GM12873 (cell line): ENCODE measurements around the gene SMIM11.

Source experiments
- TF ChIP-seq, protein P1 (sequence below): IDR thresholded peaks from 2 replicates; pipeline ENCODE4 v1.5.1; 2012; ENCODE audit warnings: low read depth, mild to moderate bottlenecking, moderate library complexity, low read length, control low read depth; ENCODE audit not compliant: insufficient read depth; ENCODE audit errors: missing control alignments

The SMIM11 gene

DNA sequence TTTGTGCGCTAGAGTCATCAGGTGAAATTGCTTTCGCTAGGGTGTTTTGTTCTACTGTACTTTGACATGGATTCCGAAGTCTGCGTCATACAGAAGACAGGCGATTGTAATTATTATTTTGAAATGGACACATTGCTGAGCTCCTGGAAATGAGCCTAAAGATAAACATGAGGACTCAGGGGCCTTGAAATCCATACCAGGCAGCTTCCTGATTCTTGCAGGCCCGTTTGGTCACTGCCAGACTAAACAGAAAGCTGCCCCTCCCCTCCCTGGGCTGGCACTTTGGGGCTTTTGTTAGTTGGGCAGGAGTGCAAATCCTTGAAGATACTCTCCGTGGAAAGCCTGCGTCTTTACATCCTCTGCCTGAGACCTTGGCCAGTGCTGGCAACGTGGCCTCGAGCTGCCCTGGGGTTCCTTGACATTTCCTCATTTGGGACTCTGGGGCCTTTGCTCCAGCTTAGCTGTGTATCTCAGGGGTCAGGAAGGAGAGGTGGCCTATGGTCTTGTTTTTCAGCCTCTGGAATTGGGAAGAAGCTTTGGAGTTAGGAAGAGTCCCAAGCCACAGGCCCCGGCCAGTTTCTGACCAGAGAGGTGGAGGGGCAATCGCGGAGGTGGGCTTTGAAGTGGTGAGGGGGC is 38.4 kb upstream of the SMIM11 start:
- TF ChIP-seq, protein P1, sequence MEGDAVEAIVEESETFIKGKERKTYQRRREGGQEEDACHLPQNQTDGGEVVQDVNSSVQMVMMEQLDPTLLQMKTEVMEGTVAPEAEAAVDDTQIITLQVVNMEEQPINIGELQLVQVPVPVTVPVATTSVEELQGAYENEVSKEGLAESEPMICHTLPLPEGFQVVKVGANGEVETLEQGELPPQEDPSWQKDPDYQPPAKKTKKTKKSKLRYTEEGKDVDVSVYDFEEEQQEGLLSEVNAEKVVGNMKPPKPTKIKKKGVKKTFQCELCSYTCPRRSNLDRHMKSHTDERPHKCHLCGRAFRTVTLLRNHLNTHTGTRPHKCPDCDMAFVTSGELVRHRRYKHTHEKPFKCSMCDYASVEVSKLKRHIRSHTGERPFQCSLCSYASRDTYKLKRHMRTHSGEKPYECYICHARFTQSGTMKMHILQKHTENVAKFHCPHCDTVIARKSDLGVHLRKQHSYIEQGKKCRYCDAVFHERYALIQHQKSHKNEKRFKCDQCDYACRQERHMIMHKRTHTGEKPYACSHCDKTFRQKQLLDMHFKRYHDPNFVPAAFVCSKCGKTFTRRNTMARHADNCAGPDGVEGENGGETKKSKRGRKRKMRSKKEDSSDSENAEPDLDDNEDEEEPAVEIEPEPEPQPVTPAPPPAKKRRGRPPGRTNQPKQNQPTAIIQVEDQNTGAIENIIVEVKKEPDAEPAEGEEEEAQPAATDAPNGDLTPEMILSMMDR, result no peak

DNA sequence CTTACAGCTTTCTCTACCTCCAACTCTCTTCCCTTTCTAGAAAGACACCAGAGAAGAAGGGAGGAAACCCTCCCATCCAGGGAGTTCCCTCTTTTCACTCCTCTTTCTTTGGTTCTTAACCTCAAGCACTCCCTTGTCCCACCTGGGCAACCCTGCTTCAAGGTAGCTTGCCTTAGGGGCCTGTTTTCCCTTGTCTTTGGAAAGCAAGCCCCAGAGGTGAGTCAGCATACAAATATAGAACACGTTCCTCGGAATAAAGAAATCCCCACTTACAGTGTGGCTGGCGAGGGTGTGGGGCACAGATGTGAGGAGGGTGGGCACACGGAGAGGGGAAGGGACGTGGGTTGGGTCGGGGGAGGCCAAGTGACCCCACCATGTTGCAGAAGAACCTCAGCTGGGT is 37.6 kb upstream of the SMIM11 start:
- TF ChIP-seq, protein P1, result no peak

DNA sequence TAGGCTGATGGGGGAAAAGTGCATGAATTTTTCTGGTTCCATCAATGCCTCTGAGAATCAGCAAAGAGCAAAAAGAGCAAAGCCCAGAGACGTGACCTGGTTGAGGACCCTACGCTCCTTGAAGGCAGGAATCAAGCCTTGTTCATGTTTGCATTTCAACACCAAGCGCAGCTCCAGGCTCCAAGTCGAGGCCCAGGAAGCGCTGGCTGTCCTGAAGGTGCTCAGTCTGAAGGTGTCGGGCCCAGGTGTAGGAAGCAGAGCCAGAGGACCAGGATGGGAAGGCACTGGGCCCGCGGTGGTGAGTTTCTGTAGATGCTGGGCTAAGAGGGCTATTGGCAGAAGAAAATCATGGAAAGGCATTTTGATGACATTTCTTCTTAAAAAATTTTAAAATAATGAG is 37.1 kb upstream of the SMIM11 start:
- TF ChIP-seq, protein P1, result no peak

DNA sequence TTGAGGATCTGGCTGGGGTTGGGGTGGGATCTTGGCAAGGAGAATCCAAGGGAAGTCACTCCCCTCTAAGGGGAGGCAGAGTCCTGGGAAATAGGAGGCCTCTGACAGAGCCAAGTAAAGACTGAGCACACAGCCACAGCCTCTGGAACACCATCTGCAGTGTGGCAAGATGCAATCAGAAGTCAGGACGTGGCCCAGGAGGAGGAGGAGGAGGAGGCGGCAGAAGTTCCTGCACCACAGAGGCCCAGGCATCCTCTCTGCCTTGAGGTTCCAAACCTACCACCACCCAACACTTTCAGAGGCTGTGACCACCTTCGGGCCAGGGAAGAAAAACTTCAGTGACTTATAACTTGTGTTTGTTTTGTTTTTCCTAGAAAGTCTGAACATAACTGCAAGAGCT is 35.2 kb upstream of the SMIM11 start:
- TF ChIP-seq, protein P1, result no peak

DNA sequence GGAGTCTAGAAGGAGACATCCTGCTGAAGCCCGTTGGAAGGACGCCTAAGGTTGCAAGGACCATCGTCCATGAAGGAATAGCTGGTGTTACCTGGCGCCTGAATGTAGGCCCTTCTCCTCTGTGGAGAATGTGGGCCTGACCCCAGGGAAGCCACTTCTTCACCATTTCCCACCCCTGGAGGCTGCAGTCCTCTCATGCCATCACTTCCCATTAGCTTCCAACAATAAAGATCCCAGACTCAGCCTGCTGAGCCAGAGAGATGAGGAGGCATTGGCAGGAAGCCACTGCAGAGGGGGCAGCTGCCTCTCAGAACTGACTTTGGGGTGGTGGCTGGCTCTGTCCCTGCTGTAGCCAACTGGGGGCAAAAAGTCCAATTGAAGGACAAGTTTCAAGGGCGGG is 32.8 kb upstream of the SMIM11 start:
- TF ChIP-seq, protein P1, result no peak

DNA sequence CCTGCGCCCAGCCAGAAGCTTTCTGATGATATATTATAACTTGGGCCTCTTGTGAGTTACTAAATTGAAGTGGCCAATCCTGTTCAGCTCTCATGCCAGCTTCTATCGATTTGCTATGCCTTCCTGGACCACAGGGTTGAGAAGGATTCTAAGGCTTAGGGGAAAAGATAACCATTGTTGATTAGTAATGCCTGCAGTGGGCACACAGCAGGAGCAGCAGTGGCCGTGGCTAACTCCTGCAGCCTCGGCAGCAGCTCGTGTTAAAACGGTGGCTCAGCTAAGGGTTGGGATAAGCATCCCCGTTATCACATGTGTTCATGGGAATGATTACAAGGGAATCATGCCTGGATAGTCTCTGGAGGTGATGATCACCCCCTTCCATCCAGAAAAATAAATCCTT is 32.0 kb upstream of the SMIM11 start:
- TF ChIP-seq, protein P1, result no peak

DNA sequence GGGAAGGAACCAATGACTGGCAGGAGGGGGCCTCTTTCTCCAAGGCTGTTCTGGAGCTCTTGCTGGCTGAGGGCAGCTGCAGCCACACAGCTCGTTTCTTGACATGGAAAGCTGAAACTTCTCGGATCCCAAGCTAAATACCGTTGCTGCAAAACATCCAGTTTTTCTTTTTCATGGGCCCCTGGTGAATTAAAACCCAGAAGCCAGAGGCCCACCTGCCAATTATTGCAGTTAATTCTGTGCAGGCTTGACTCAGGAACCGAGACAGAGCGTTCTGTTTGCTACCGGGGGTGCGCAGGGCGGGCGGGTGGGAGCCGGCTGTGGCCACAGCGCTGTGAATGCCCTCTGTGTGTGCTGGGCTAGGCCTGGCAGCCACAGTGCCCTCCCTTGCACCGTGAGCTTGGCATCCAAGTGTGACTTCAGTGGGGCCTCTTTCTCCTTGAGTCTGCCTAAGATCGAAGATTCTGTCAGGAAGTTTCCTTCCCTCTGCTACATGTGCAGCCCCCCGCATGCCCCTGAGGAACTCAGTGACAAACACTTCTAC is 31.4 kb upstream of the SMIM11 start:
- TF ChIP-seq, protein P1, result no peak
